H1 (cell line): Measurements from ENCODE around the gene DIS3L. TPM values are rescaled to one million over a fixed set of nuclear protein-coding genes. Genes with fewer than 3 reads are reported as not detected.

ENCODE experiments used
- CTCF ChIA-PET: fragments of 300-600 bp; sonication (Branson Sonifier 250); formaldehyde crosslinking; loops from one replicate; lab custom pipeline; 2021; ENCODE audit not compliant: partially characterized antibody; lab: Charles Lee
- POLR2A ChIA-PET: fragments of 300-600 bp; sonication (Branson Sonifier 250); formaldehyde crosslinking; loops from one replicate; lab custom pipeline; 2021; ENCODE audit warnings: inconsistent platforms; ENCODE audit not compliant: partially characterized antibody; lab: Charles Lee
- DNase-seq, 2 experiments: peaks; one replicate each; pipeline versions ENCODE4 v3.0.0 to v3.0.0-alpha.2; 2010 to 2022; ENCODE audit warnings: low spot score in 2 of 2, low read depth in 1 of 2, mixed read lengths in 1 of 2
- FAIRE-seq: peaks from 2 replicates; lab custom pipeline; 2011; peaks lifted over from hg19 to GRCh38; lab: Jason Lieb, UNC
- H2AFZ ChIP-seq: 2 replicates; pipeline ENCODE4 v1.8.1; 2012; ENCODE audit warnings: low read length, inconsistent platforms
- H2AK5ac ChIP-seq: 2 replicates; pipeline ENCODE4 v1.6.1; 2013; ENCODE audit warnings: low read depth, low read length
- H2BK120ac ChIP-seq: replicated peaks from 2 replicates; pipeline ENCODE3; 2013; ENCODE audit warnings: low read depth, low read length, inconsistent platforms
- H2BK12ac ChIP-seq: 2 replicates; pipeline ENCODE4 v1.6.1; 2013; ENCODE audit warnings: low read depth, low read length
- H2BK15ac ChIP-seq: 2 replicates; pipeline ENCODE4 v1.6.1; 2013; ENCODE audit warnings: low read length
- H2BK20ac ChIP-seq: 2 replicates; pipeline ENCODE4 v1.6.1; 2013; ENCODE audit warnings: low read length
- H2BK5ac ChIP-seq: 2 replicates; pipeline ENCODE4 v1.6.1; 2013; ENCODE audit warnings: low read depth, low read length
- H3K14ac ChIP-seq: 2 replicates; pipeline ENCODE4 v1.6.1; 2013; ENCODE audit warnings: inconsistent platforms; ENCODE audit not compliant: insufficient read length
- H3K18ac ChIP-seq: 2 replicates; pipeline ENCODE4 v1.6.1; 2013; ENCODE audit warnings: low read length; ENCODE audit errors: extremely low read depth
- H3K23ac ChIP-seq: 2 replicates; pipeline ENCODE4 v1.6.1; 2013; ENCODE audit warnings: inconsistent platforms; ENCODE audit not compliant: insufficient read length
- H3K23me2 ChIP-seq: 2 replicates; pipeline ENCODE4 v1.6.1; 2013; ENCODE audit warnings: low read depth, low read length
- H3K27ac ChIP-seq: 2 replicates; pipeline ENCODE4 v1.6.1; 2011; ENCODE audit warnings: low read depth, low read length, inconsistent platforms
- H3K27me3 ChIP-seq, 4 experiments: replicated peaks in 1 of 4; 1 replicate in 1 of 4; 2 replicates in 3 of 4; pipeline versions ENCODE4 v1.6.1 to v1.8.1; 2011 to 2013; ENCODE audit warnings: low read length in 3 of 4, mild to moderate bottlenecking in 3 of 4, inconsistent platforms in 2 of 4, mixed read lengths in 2 of 4, moderate library complexity in 1 of 4; ENCODE audit not compliant: control insufficient read depth in 3 of 4, insufficient read depth in 3 of 4; ENCODE audit errors: extremely low read depth in 1 of 4
- H3K36me3 ChIP-seq, 4 experiments: 2 replicates each; pipeline versions ENCODE4 v1.6.1 to v1.8.1; 2011 to 2013; ENCODE audit warnings: mild to moderate bottlenecking in 4 of 4, low read length in 3 of 4, moderate library complexity in 2 of 4, control low read depth in 1 of 4, inconsistent platforms in 1 of 4; ENCODE audit not compliant: insufficient read depth in 4 of 4, control insufficient read depth in 2 of 4
- H3K4ac ChIP-seq: replicated peaks from 2 replicates; pipeline ENCODE3; 2013; ENCODE audit warnings: low read length, low read depth, mixed read lengths, inconsistent platforms; ENCODE audit not compliant: insufficient read length
- H3K4me1 ChIP-seq, 4 experiments: replicated peaks in 1 of 4; 1 replicate in 1 of 4; 2 replicates in 3 of 4; pipeline versions ENCODE4 v1.6.1 to v1.8.1; 2011 to 2013; ENCODE audit warnings: low read length in 3 of 4, inconsistent platforms in 2 of 4, mixed read lengths in 1 of 4; ENCODE audit not compliant: insufficient read depth in 4 of 4, control insufficient read depth in 3 of 4
- H3K4me2 ChIP-seq, 2 experiments: 2 replicates each; pipeline versions ENCODE4 v1.6.1 to v1.8.1; 2011 to 2013; ENCODE audit warnings: low read depth in 2 of 2, low read length in 2 of 2, control low read depth in 1 of 2, inconsistent platforms in 1 of 2, mild to moderate bottlenecking in 1 of 2; ENCODE audit not compliant: insufficient read depth in 1 of 2
- H3K4me3 ChIP-seq, 4 experiments: fragments of 200-600, 300-600 bp in 1 of 4; sonication (generic), shearing (Covaris generic), sonication (Bioruptor Twin) in 1 of 4; 2 replicates each; pipeline versions ENCODE4 v1.5.1 to v1.8.1; 2011 to 2016; ENCODE audit warnings: low read length in 4 of 4, low read depth in 3 of 4, control low read depth in 2 of 4, inconsistent platforms in 2 of 4, mild to moderate bottlenecking in 2 of 4, mixed read lengths in 1 of 4, moderate library complexity in 1 of 4; ENCODE audit not compliant: insufficient read depth in 2 of 4; ENCODE audit errors: extremely low read depth in 1 of 4
- H3K56ac ChIP-seq: replicated peaks from 2 replicates; pipeline ENCODE3; 2013; ENCODE audit warnings: low read depth, mild to moderate bottlenecking, mixed read lengths, low read length, inconsistent platforms; ENCODE audit not compliant: insufficient read length
- H3K79me1 ChIP-seq: 2 replicates; pipeline ENCODE4 v1.6.1; 2013; ENCODE audit warnings: low read depth, low read length, control low read depth
- H3K79me2 ChIP-seq, 2 experiments: 2 replicates each; pipeline versions ENCODE4 v1.6.1 to v1.8.1; 2012 to 2013; ENCODE audit warnings: low read length in 2 of 2, mild to moderate bottlenecking in 2 of 2, inconsistent platforms in 1 of 2; ENCODE audit not compliant: insufficient read depth in 2 of 2, control insufficient read depth in 1 of 2
- H3K9ac ChIP-seq, 4 experiments: replicated peaks in 1 of 4; 1 replicate in 1 of 4; 2 replicates in 3 of 4; pipeline versions ENCODE4 v1.6.1 to v1.8.1; 2011 to 2013; ENCODE audit warnings: low read depth in 3 of 4, low read length in 3 of 4, control low read depth in 2 of 4, mild to moderate bottlenecking in 2 of 4, moderate library complexity in 2 of 4, inconsistent platforms in 1 of 4; ENCODE audit errors: extremely low read depth in 1 of 4
- H3K9me3 ChIP-seq, 2 experiments: 2 replicates each; pipeline versions ENCODE4 v1.6.1 to v1.8.1; 2012 to 2013; ENCODE audit warnings: mild to moderate bottlenecking in 2 of 2, moderate library complexity in 2 of 2, control low read depth in 1 of 2, inconsistent platforms in 1 of 2, low read depth in 1 of 2, low read length in 1 of 2, mixed read lengths in 1 of 2; ENCODE audit not compliant: insufficient read depth in 2 of 2
- H4K20me1 ChIP-seq, 2 experiments: replicated peaks in 1 of 2; 2 replicates each; pipeline versions ENCODE3 to v1.8.1; 2011 to 2013; ENCODE audit warnings: inconsistent platforms in 2 of 2, low read length in 2 of 2, mild to moderate bottlenecking in 1 of 2; ENCODE audit not compliant: insufficient read depth in 2 of 2, control insufficient read depth in 1 of 2
- H4K5ac ChIP-seq: 2 replicates; pipeline ENCODE4 v1.6.1; 2013; ENCODE audit warnings: low read length, low read depth, mixed read lengths, inconsistent platforms; ENCODE audit not compliant: insufficient read length
- H4K8ac ChIP-seq: 2 replicates; pipeline ENCODE4 v1.8.0; 2013; ENCODE audit warnings: mild to moderate bottlenecking, moderate library complexity, low read length, inconsistent platforms; ENCODE audit not compliant: insufficient read depth; ENCODE audit errors: extremely low read depth
- H4K91ac ChIP-seq: replicated peaks from 2 replicates; pipeline ENCODE3; 2013; ENCODE audit warnings: low read length, mixed read lengths, inconsistent platforms; ENCODE audit not compliant: insufficient read length
- JUND ChIP-seq: IDR thresholded peaks from 2 replicates; pipeline ENCODE4 v1.6.1; 2011; ENCODE audit warnings: mild to moderate bottlenecking, improper control_type of control experiment, low read length
- KDM5A ChIP-seq: fragments of 200-600 bp; IDR thresholded peaks from 2 replicates; pipeline ENCODE4 v1.7.1; 2012; ENCODE audit warnings: mild to moderate bottlenecking, low read length, inconsistent platforms, mixed read lengths
- MAFK ChIP-seq: IDR thresholded peaks from 2 replicates; pipeline ENCODE4 v1.6.1; 2012; ENCODE audit warnings: low read depth, mild to moderate bottlenecking, improper control_type of control experiment, low read length
- SIRT6 ChIP-seq: IDR thresholded peaks from one replicate; pipeline ENCODE4 v1.7.1; 2012; ENCODE audit warnings: low read length, inconsistent platforms
- TCF12 ChIP-seq: IDR thresholded peaks from 2 replicates; pipeline ENCODE4 v1.6.1; 2011; ENCODE audit warnings: low read depth, mild to moderate bottlenecking, low read length
- WGBS, 2 experiments: shearing (Covaris generic) in 1 of 2; methylation state at CpG; one replicate each; pipeline versions ENCODE4 v1.1.6 to v1.1.7; 2013 to 2015; ENCODE audit warnings: low lambda C conversion rate in 2 of 2, mixed read lengths in 2 of 2, inconsistent platforms in 1 of 2, low coverage in 1 of 2, missing lambda C conversion rate in 1 of 2; ENCODE audit not compliant: insufficient replicate concordance in 2 of 2, insufficient coverage in 1 of 2, insufficient read length in 1 of 2; ENCODE audit errors: extremely low coverage in 1 of 2, missing lambda C conversion rate in 1 of 2; 5-methylcytosine and 5-hydroxymethylcytosine counted together
- polyA plus RNA-seq, 7 experiments: library from polyadenylated mRNA; depleted of rRNA in 3 of 7; stranded (reverse) in 5 of 7; unstranded in 2 of 7; fragments of >200 nt in 5 of 7; fragments of 200-250 nt in 2 of 7; gene quantifications; 1 replicate in 5 of 7; 2 replicates in 1 of 7; 4 replicates in 1 of 7; pipeline versions ENCODE4 v1.2.1 to v1.2.3, GENCODE V29; 2011 to 2013; ENCODE audit warnings: missing spikeins in 2 of 7, mixed read lengths in 2 of 7
- total RNA-seq: library from RNA; stranded (reverse); fragmentation: NEBNext Ultra II Directional; extraction: Animal tissue kit (Norgen Biotek cat#: 25700); gene quantifications from 2 replicates; pipeline ENCODE4 v1.2.1, GENCODE V29; 2021

Gene DIS3L
- total and polyA plus RNA-seq, 2 of the 8 experiments (the other 6 are each of a cell fraction or from before 2014, with no cell fraction given) = 8.7 to 25.0 TPM

- H3K4ac ChIP-seq = no peak overlapping the region
- H2BK20ac ChIP-seq = no peak overlapping the region
- no peak overlapping the region for H2BK5ac ChIP-seq
- no peak overlapping the region for H3K27ac ChIP-seq
- H3K79me1 ChIP-seq = no peaks in the 10 kb centered on the region
- no peak overlapping the region for H3K4me2 ChIP-seq
- H3K4me3 ChIP-seq = no peak overlapping the region
- H3K79me2 ChIP-seq = no peaks in the 10 kb centered on the region
- no peak overlapping the region for H4K91ac ChIP-seq
- no peak overlapping the region for H4K5ac ChIP-seq
- H4K20me1 ChIP-seq = no peaks in the 10 kb centered on the region
- H3K9ac ChIP-seq = no peak overlapping the region
- no peak overlapping the region for H3K14ac ChIP-seq
- H2AK5ac ChIP-seq = no peak overlapping the region
- H3K23me2 ChIP-seq = no peaks in the 10 kb centered on the region
- WGBS, 2 experiments = 91% methylated on average over 4 of the region's 4 CpGs; no CpG with 5 or more reads in 1 of the 2 experiments
- H3K4me1 ChIP-seq = peaks cover 0 to 5% (median 2%) of the 10 kb centered on the region in 4 experiments; a peak in 3 of 7 replicates
- ChIA-PET CTCF (interaction anchor here (2.0 kb wide), 1 partner anchor 12 kb away, joined by 5 read pairs; the partner anchor contains the start of gene MAP2K1), POLR2A (no interaction called here)
- H3K18ac ChIP-seq = no peak overlapping the region
- no peak overlapping the region for H2BK15ac ChIP-seq
- no peak overlapping the region for H2AFZ ChIP-seq
- H3K9me3 ChIP-seq = peaks cover 3 to 9% of the 10 kb centered on the region in 2 experiments; a peak in 2 of 4 replicates
- H4K8ac ChIP-seq = no peak overlapping the region
- no peak overlapping the region for H2BK12ac ChIP-seq
- no peak for FAIRE-seq
- H3K56ac ChIP-seq = no peak overlapping the region
- H3K36me3 ChIP-seq = no peaks in the 10 kb centered on the region
- DNase-seq = no peak
- H2BK120ac ChIP-seq = no peak overlapping the region
- no peaks in the 10 kb centered on the region for H3K27me3 ChIP-seq
- H3K23ac ChIP-seq = no peak overlapping the region
- no peak for TF ChIP-seq MAFK
- TF ChIP-seq JUND = no peak
- TF ChIP-seq KDM5A = no peak
- no peak for TF ChIP-seq TCF12
- TF ChIP-seq SIRT6 = no peak
These were observed 80.8 kb downstream of the DIS3L start for GRCh38 chr15:66374179-66374578.
